BJ (cell line): ENCODE measurements around the gene SORCS1. TPM values are rescaled to one million over a fixed set of nuclear protein-coding genes. Genes with fewer than 3 reads are reported as not detected.
A peak's percentile ranks its signal among the peaks of the same experiment; 100 is the strongest.

Source experiments
- CTCF ChIA-PET: fragments of 350-600 bp; formaldehyde crosslinking; extraction: SDS; loops from one replicate; lab custom pipeline; 2021; ENCODE audit warnings: antibody characterized with exemption, inconsistent platforms; lab: Yijun Ruan, JAX
- POLR2A ChIA-PET: fragments of 300-600 bp; sonication (Branson Sonifier 250); formaldehyde crosslinking; extraction: SDS; loops from one replicate; lab custom pipeline; 2021; ENCODE audit warnings: antibody characterized with exemption; lab: Charles Lee
- DNase-seq: peaks from one replicate; pipeline ENCODE4 v3.0.0-alpha.2; 2011; ENCODE audit warnings: low read depth
- H3K27me3 ChIP-seq: 2 replicates; pipeline ENCODE4 v1.6.0; 2011; ENCODE audit warnings: low read length; ENCODE audit not compliant: control insufficient read depth, insufficient read depth
- H3K36me3 ChIP-seq: 2 replicates; pipeline ENCODE4 v1.5.1; 2011; ENCODE audit warnings: low read length; ENCODE audit not compliant: control insufficient read depth, insufficient read depth
- H3K4me3 ChIP-seq: 2 replicates; pipeline ENCODE4 v1.5.1; 2011; ENCODE audit warnings: low read depth, mild to moderate bottlenecking, control low read depth, low read length
- polyA plus RNA-seq: library from polyadenylated mRNA; depleted of rRNA; stranded (reverse); fragments of >200 nt; gene quantifications from 2 replicates; pipeline ENCODE4 v1.2.3, GENCODE V29; 2011
- TF ChIP-seq, protein P1 (sequence below): IDR thresholded peaks from 2 replicates; pipeline ENCODE4 v1.5.1; 2011; ENCODE audit warnings: low read depth, mild to moderate bottlenecking, control low read depth, inconsistent platforms, low read length, moderate library complexity; ENCODE audit not compliant: insufficient read depth

SORCS1 gene
- polyA plus RNA-seq, 1 experiment, result 0.01 TPM

DNA sequence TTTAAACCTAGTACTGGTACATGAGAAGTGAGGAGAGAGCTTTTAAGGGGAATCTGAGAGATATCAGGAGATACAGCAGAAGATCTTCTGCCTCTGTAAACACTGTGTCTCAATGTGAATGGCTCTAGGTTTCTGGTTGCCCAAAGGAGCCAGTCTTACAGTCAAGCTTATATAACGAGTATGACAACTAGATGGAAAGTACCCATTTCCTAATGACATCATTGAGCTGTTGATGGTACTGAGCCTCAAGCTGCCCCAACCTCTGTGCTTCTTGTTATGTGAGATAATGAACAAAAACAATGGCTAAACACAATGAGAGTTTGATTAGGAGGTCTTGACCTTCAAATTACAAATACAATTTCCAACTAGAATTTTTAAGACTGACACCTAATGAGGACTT, 451.5 kb downstream of the SORCS1 start:
- no peaks in the 10 kb centered on the region for H3K36me3 ChIP-seq
- no peak overlapping the region for H3K4me3 ChIP-seq
- ChIA-PET POLR2A (no interaction called here), CTCF (interaction anchor here (2.9 kb wide), 1 partner anchor 11 kb away, joined by 15 read pairs; no protein-coding TSS in a partner anchor)
- no peak for DNase-seq
- H3K27me3 ChIP-seq, result no peaks in the 10 kb centered on the region
- TF ChIP-seq, protein P1, sequence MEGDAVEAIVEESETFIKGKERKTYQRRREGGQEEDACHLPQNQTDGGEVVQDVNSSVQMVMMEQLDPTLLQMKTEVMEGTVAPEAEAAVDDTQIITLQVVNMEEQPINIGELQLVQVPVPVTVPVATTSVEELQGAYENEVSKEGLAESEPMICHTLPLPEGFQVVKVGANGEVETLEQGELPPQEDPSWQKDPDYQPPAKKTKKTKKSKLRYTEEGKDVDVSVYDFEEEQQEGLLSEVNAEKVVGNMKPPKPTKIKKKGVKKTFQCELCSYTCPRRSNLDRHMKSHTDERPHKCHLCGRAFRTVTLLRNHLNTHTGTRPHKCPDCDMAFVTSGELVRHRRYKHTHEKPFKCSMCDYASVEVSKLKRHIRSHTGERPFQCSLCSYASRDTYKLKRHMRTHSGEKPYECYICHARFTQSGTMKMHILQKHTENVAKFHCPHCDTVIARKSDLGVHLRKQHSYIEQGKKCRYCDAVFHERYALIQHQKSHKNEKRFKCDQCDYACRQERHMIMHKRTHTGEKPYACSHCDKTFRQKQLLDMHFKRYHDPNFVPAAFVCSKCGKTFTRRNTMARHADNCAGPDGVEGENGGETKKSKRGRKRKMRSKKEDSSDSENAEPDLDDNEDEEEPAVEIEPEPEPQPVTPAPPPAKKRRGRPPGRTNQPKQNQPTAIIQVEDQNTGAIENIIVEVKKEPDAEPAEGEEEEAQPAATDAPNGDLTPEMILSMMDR, result no peak

DNA sequence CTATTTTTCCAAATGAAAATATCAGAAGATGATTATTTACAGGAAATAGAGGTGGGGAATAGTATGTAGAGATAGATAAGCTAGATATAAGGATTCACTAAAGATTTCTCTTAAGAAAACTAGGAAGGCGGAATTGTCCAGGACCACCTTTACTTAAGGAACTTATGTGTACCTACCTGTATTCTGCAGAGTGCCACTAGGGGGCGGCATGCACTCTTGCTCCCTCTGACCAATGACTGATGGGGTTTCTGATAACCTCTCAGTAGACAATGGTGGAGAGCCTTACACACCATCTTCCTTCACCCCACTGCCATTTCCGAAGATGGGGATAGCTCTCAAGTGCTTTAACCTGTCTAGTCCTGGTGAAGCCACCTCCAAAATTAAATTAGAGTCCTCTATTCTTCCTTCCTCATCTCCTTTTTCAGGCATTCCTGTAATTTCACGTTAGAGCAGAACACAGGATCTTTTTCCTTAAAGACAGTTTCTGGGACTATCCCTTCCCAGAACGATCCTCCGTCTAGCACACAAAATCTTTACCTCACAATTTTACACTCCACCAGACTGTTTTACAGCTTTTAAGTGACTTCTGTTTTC, 453.1 kb downstream of the SORCS1 start:
- CTCF ChIA-PET, result interaction anchor here (0.6 to 2.9 kb wide), 7 partner anchors 10 to 470 kb away, joined by 3 to 15 read pairs (median 4); no protein-coding TSS in a partner anchor
- H3K36me3 ChIP-seq, result no peaks in the 10 kb centered on the region
- no peak for DNase-seq

DNA sequence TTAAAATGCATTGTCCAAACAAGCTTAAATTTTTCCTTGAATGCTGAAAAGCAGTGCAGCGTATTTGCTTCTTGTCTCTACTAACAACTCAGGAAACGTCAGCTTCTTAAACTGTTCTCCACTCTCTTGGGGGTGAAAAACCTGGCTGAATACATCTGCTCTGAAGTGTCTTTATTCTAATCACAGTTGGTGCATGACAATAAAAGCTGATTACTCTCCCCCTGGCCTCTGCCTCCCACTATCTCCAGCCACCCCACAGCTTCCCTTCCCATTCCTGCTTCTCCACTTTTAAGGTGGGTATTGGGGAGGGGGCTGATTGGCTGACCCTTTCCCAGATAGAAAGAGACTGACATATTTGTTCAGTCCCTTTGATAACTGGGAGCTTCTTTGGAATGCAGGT, 456.0 kb downstream of the SORCS1 start:
- TF ChIP-seq, protein P1, result no peak
- POLR2A ChIA-PET, result no interaction called here
- no peak for DNase-seq
- no peaks in the 10 kb centered on the region for H3K36me3 ChIP-seq
- H3K27me3 ChIP-seq, result peaks cover under 1% of the 10 kb centered on the region; the same call in 1 of the 2 replicates
- no peak overlapping the region for H3K4me3 ChIP-seq
- CTCF ChIA-PET, result interaction anchor here (1.4 kb wide), 1 partner anchor 12 kb away, joined by 3 read pairs; no protein-coding TSS in a partner anchor

More for the DNA sequence above, 453.1 kb downstream of the SORCS1 start:
- no peaks in the 10 kb centered on the region for H3K27me3 ChIP-seq
- POLR2A ChIA-PET, result no interaction called here
- TF ChIP-seq, protein P1, result peak; percentile 69
- no peak overlapping the region for H3K4me3 ChIP-seq

GRCh38 chr10:106707657-106708056, 456.8 kb downstream of the SORCS1 start:
- TF ChIP-seq, protein P1, result no peak
- H3K4me3 ChIP-seq, result no peak overlapping the region
- POLR2A ChIA-PET, result no interaction called here
- H3K27me3 ChIP-seq, result peaks cover 1% of the 10 kb centered on the region; the same call in 1 of the 2 replicates
- DNase-seq, result no peak
- CTCF ChIA-PET, result interaction anchor here (1.4 kb wide), 1 partner anchor 13 kb away, joined by 3 read pairs; no protein-coding TSS in a partner anchor
- no peaks in the 10 kb centered on the region for H3K36me3 ChIP-seq

- ChIA-PET CTCF (interaction anchor here (0.6 to 2.4 kb wide), 16 partner anchors 8 to 1839 kb away, joined by 3 to 18 read pairs (median 3); no protein-coding TSS in a partner anchor), POLR2A (no interaction called here)
- H3K4me3 ChIP-seq, result no peak overlapping the region
Observed at GRCh38 chr10:106706127-106706526, 458.4 kb downstream of the SORCS1 start.

More at GRCh38 chr10:106706127-106706526, 458.4 kb downstream of the SORCS1 start:
- no peak for DNase-seq
- Histone ChIP-seq H3K27me3 (peaks cover 1% of the 10 kb centered on the region; the same call in 1 of the 2 replicates), H3K36me3 (no peaks in the 10 kb centered on the region)
- TF ChIP-seq, protein P1, result no peak
